GM10847 (cell line): ENCODE measurements around the gene MUCL1.

ENCODE experiments used
- POLR2A ChIP-seq: IDR thresholded peaks from 2 replicates; pipeline ENCODE4 v1.6.1; 2011; ENCODE audit not compliant: insufficient read length; ENCODE audit errors: extremely low read depth

The MUCL1 gene

DNA sequence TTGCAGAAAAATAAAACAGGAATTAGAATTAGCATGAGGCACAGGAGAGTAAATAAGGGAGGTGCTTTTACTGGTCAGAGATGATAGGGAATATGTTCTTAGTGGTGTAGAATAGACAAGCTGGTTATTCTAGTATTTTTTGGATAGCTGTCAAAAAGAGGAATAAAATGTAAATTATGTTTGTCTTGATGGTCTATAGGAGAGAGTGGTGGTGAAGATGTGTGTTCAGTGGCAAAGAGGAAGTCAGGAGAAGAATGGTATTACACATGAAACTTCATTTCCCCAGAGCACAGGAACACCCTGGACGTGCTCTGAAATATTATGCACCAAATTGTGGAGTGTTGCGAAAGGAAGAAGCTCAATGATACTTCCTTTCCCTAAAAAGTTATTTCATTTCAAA lies 27.8 kb downstream of the MUCL1 start:
- TF ChIP-seq POLR2A, result no peak

DNA sequence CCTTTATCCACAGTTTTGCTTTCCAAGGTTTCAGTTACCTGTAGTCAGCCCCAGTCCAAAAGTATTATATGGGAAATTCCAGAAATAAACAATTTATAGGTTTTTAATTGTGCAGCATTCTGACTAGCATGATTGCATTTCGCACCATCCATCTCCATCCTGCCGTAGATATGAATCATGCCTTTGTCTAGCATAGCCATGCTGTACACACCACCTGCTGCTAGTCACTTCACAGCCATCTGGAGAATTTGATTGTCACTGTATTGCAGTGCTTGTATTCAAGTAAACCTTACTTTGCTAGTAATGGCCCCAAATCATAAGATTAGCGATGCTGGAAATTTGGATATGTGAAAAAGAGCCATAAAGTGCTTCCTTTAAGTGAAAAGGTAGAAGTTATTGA lies 36.0 kb downstream of the MUCL1 start:
- TF ChIP-seq POLR2A, result no peak

DNA sequence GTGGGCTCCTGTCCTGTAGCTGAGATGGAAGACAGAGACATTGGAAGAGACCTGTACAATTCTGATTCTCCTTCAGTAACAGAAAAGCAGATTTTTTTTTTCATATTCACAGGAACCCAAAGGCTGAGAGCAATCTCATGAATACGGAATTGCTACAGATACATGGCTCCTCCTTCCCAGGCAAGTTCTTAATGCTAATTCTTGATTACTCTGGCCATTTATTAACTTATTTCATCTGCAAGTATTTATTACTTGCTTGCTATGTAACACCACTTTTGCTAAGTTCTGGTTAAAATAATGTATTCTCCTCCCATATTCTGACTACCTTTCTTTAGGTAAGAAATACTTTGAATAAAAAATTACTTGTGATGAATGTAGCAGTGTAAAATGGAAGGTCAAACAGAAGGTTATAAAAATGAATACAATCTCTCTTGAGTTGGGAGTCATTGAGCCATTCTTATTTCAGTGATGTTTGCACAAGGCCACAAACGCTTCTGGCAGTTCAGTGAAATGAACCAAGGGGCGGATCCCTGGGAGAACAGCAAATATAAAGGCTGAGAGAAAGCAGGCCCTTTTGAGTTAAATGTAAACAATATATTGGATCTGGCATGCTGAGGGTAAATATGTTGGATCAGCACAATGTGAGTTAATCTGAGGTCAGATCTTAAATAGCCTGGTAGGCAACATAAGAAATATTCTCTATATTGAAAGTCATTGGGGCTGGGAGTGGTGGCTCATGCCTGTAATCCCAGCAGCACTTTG lies 37.6 kb downstream of the MUCL1 start:
- no peak for TF ChIP-seq POLR2A
